Psoas muscle (tissue), 8 donors: Measurements from ENCODE around the gene CSRNP2. TPM values are rescaled to one million over a fixed set of nuclear protein-coding genes. Genes with fewer than 3 reads are reported as not detected.

ENCODE experiments used
- ATAC-seq, 4 donors: fragments of 200-7000 bp; cut with Tn5 transposase; one replicate each; pipeline ENCODE4 v1.9.1; 2020; ENCODE audit warnings: moderate library complexity in 3 of 4, mild to moderate bottlenecking in 2 of 4
- DNase-seq, 2 donors: peaks; one replicate each; pipeline ENCODE4 v3.0.0-alpha.2; 2020
- H3K27ac ChIP-seq: fragments of 200-600 bp; one replicate; pipeline ENCODE4 v1.8.0; 2022
- H3K27me3 ChIP-seq, 3 donors: fragments of 200-600 bp in 1 of 3; one replicate each; pipeline versions ENCODE4 v1.6.1 to v1.8.0; 2013 to 2022; ENCODE audit warnings: low read length in 2 of 3, mild to moderate bottlenecking in 2 of 3, moderate library complexity in 1 of 3; ENCODE audit not compliant: insufficient read depth in 3 of 3
- H3K36me3 ChIP-seq, 2 donors: fragments of 200-600 bp in 1 of 2; one replicate each; pipeline versions ENCODE4 v1.6.1 to v1.8.0; 2013 to 2022; ENCODE audit warnings: low read depth in 1 of 2, mild to moderate bottlenecking in 1 of 2, moderate library complexity in 1 of 2; ENCODE audit not compliant: insufficient read depth in 1 of 2
- H3K4me1 ChIP-seq: fragments of 200-600 bp; one replicate; pipeline ENCODE4 v1.8.0; 2022
- H3K4me3 ChIP-seq: fragments of 200-600 bp; one replicate; pipeline ENCODE4 v1.8.0; 2022; ENCODE audit warnings: mild to moderate bottlenecking
- H3K9me3 ChIP-seq: fragments of 200-600 bp; one replicate; pipeline ENCODE4 v1.8.0; 2022
- CTCF ChIP-seq: fragments of 200-600 bp; IDR thresholded peaks from one replicate; pipeline ENCODE4 v1.8.0; 2022; ENCODE audit warnings: antibody characterized with exemption
- WGBS, 3 donors: extraction: QIAGEN DNeasy Blood & Tissue Kit; methylation state at CpG; one replicate each; pipeline versions ENCODE4 v1.1.6 to v1.1.7; 2013; 5-methylcytosine and 5-hydroxymethylcytosine counted together
- intact Hi-C, 2 donors: fragments of 100-400 bp; cut with DNase I; formaldehyde crosslinking; loops; one replicate each; pipeline versions ENCODE4 v1.11.0 to v1.14.2; 2022
- long read RNA-seq, 2 donors: library from polyadenylated mRNA; unstranded; transcript quantifications; one replicate each; pipeline ENCODE4 v2.0.0, GENCODE V29; 2021
- polyA plus RNA-seq, 3 donors: library from polyadenylated mRNA; stranded (reverse); fragments of 200-250 nt; gene quantifications; one replicate each; pipeline ENCODE4 v1.2.3, GENCODE V29; 2013
- total RNA-seq, 4 donors: library from RNA; stranded (reverse); fragmentation: NEBNext Ultra II Directional in 2 of 4; extraction: Animal tissue kit (Norgen Biotek cat#: 25700) in 2 of 4; gene quantifications; one replicate each; pipeline versions ENCODE4 v1.2.1 to v1.2.4, GENCODE V29; 2021 to 2023
- donor health status: healthy with polysubstance abuse.
- donor health status: DM: no; HTN: no; CAD: no; lungs with moderate emphysema.
- donor health status: Bipolar disorder and iron deficiency.
- donor health status: healthy.
- donor health status: DM: yes; HTN: yes; CAD: no.
- donor health status: DM: no; HTN: no; CAD: no.
- donor health status: DM: no; HTN: no; CAD: no.
- donor health status: DM: yes; HTN: yes; CAD: no.

Gene CSRNP2
- total RNA-seq (10 to 100 TPM; 17.8 to 26.6 (median 18.5) TPM), polyA plus RNA-seq (10 to 100 TPM in 2 of 3 donors, 1 to 10 TPM in 1; 9.2 to 50.5 (median 11.9) TPM)
- long read RNA-seq, donor 1, full-length matches to known transcripts: 2 of 8 reads
- long read RNA-seq, donor 1, partial matches to known transcripts: 1 of 8 reads
- long read RNA-seq, donor 1, other reads (novel, unspliced or antisense): 5 of 8 reads
- long read RNA-seq, donor 2, full-length matches to known transcripts: 1 of 24 reads
- long read RNA-seq, donor 2, partial matches to known transcripts: 4 of 24 reads
- long read RNA-seq, donor 2, other reads (novel, unspliced or antisense): 19 of 24 reads

GRCh38 chr12:51083126-51083833 is at the start of gene CSRNP2:
Gene CSRNP2, minus strand, starts transcription at chr12:51083596. Its CDS starts 7,035 bp downstream, at chr12:51076561.
- Histone ChIP-seq H3K9me3 (no peaks in the 10 kb centered on the region), H3K4me1 (peaks cover 7% of the 10 kb centered on the region), H3K36me3 (no peaks in the 10 kb centered on the region), H3K27me3 (no peaks in the 10 kb centered on the region), H3K4me3 (peak within 1 kb of the TSS; percentile 89), H3K27ac (peak within 1 kb of the TSS; percentile 91)
- peak; percentile 24 for TF ChIP-seq CTCF
- ATAC-seq: peak; percentile 98 to 99 (median 98)
- intact Hi-C loops: loop anchor here in 1 of 2 donors (1.0 to 2.0 kb wide), 2 partner anchors 32 to 156 kb away; partner anchors contain the start of gene DAZAP2
- 0 to 1% (median 0%) methylated on average over 47 to 74 of the region's 74 CpGs for WGBS, 3 donors
- peak; percentile 97 to 98 for DNase-seq

- Histone ChIP-seq H3K27me3 (no peaks in the 10 kb centered on the region), H3K36me3 (peaks cover 0 to 18% of the 10 kb centered on the region in 2 donors), H3K4me1 (peaks cover 1% of the 10 kb centered on the region), H3K4me3 (no peak overlapping the region), H3K9me3 (no peaks in the 10 kb centered on the region), H3K27ac (no peak overlapping the region)
- DNase-seq (no peak), ATAC-seq (no peak)
- 85 to 87% (median 86%) methylated on average over 5 of the region's 5 CpGs for WGBS, 3 donors
- no peak for TF ChIP-seq CTCF
- intact Hi-C loops: no loop called here
Observed at GRCh38 chr12:51132693-51133092, 49.3 kb upstream of the CSRNP2 start.

GRCh38 chr12:51131745-51132521 is 48.5 kb upstream of the CSRNP2 start:
- ATAC-seq (no peak), DNase-seq (no peak)
- Histone ChIP-seq H3K27me3 (no peaks in the 10 kb centered on the region), H3K9me3 (no peaks in the 10 kb centered on the region), H3K36me3 (peaks cover 0 to 16% of the 10 kb centered on the region in 2 donors), H3K27ac (no peak overlapping the region), H3K4me3 (no peak overlapping the region), H3K4me1 (peaks cover 9% of the 10 kb centered on the region)
- intact Hi-C loops: no loop called here
- whole genome bisulfite sequencing, 3 donors: 88 to 94% (median 94%) methylated on average over 5 of the region's 5 CpGs
- TF ChIP-seq CTCF: no peak

GRCh38 chr12:51128919-51129318 is 45.5 kb upstream of the CSRNP2 start:
- DNase-seq (no peak), ATAC-seq (no peak)
- no peak overlapping the region for H3K27ac ChIP-seq
- intact Hi-C loops: loop anchor here in 1 of 2 donors (5.0 kb wide), 1 partner anchor 38 kb away; no protein-coding TSS in a partner anchor
- no peaks in the 10 kb centered on the region for H3K9me3 ChIP-seq
- peaks cover 0 to 8% of the 10 kb centered on the region in 2 donors for H3K36me3 ChIP-seq
- WGBS, 3 donors: 74 to 89% (median 81%) methylated on average over 3 of the region's 3 CpGs
- no peaks in the 10 kb centered on the region for H3K27me3 ChIP-seq
- no peak for TF ChIP-seq CTCF
- H3K4me1 ChIP-seq: peaks cover 14% of the 10 kb centered on the region
- H3K4me3 ChIP-seq: no peak overlapping the region
